ENCODE results near the gene UBE2L3.
A peak's percentile ranks its signal among the peaks of the same experiment; 100 is the strongest.

- TF ChIP-seq CTCF (IDR thresholded peaks at IDR 0.05; ENCODE audit: insufficient read depth, low read length): no peak
- TF ChIP-seq, protein P1, sequence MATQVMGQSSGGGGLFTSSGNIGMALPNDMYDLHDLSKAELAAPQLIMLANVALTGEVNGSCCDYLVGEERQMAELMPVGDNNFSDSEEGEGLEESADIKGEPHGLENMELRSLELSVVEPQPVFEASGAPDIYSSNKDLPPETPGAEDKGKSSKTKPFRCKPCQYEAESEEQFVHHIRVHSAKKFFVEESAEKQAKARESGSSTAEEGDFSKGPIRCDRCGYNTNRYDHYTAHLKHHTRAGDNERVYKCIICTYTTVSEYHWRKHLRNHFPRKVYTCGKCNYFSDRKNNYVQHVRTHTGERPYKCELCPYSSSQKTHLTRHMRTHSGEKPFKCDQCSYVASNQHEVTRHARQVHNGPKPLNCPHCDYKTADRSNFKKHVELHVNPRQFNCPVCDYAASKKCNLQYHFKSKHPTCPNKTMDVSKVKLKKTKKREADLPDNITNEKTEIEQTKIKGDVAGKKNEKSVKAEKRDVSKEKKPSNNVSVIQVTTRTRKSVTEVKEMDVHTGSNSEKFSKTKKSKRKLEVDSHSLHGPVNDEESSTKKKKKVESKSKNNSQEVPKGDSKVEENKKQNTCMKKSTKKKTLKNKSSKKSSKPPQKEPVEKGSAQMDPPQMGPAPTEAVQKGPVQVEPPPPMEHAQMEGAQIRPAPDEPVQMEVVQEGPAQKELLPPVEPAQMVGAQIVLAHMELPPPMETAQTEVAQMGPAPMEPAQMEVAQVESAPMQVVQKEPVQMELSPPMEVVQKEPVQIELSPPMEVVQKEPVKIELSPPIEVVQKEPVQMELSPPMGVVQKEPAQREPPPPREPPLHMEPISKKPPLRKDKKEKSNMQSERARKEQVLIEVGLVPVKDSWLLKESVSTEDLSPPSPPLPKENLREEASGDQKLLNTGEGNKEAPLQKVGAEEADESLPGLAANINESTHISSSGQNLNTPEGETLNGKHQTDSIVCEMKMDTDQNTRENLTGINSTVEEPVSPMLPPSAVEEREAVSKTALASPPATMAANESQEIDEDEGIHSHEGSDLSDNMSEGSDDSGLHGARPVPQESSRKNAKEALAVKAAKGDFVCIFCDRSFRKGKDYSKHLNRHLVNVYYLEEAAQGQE (IDR thresholded peaks at IDR 0.05; ENCODE audit: insufficient replicate concordance, low read depth): no peak
- TF ChIP-seq POLR2AphosphoS5 (IDR thresholded peaks at IDR 0.05; ENCODE audit: low read depth): no peak
- TF ChIP-seq GABPA (IDR thresholded peaks at IDR 0.05; ENCODE audit: low read depth): no peak
- peak; percentile 38; the same call in 1 of the 2 replicates for TF ChIP-seq SPI1 (IDR thresholded peaks at IDR 0.05; ENCODE audit: borderline replicate concordance, low read depth)
These were observed 36.5 kb downstream of the UBE2L3 start for GRCh38 chr22:21603973-21604372.
